K562 (cell line): ENCODE measurements around the gene STON1. TPM values are rescaled to one million over a fixed set of nuclear protein-coding genes. Genes with fewer than 3 reads are reported as not detected.

Experiments used
- ATAC-seq: fragments of 200-7000 bp; cut with Tn5 transposase; 3 replicates; pipeline ENCODE4 v1.9.1; 2020; ENCODE audit warnings: moderate library complexity
- BruUV-seq: library from RNA; stranded (reverse); fragments of 400-500 nt; replicated peaks from 2 replicates; lab custom pipeline; 2021; lab: Mats Ljungman, UMichigan
- CTCF ChIA-PET: fragments of 300-600 bp; formaldehyde crosslinking; extraction: SDS; loops from one replicate; lab custom pipeline; 2021; ENCODE audit warnings: low intra/inter-chr PET ratio; lab: Yijun Ruan, JAX
- POLR2A ChIA-PET: fragments of 300-600, 350-650 bp; sonication (Branson Sonifier 250); formaldehyde crosslinking; extraction: SDS; loops from one replicate; lab custom pipeline; 2021; ENCODE audit warnings: antibody characterized with exemption, inconsistent platforms; lab: Yijun Ruan, JAX
- DNase-seq, 4 experiments: peaks; one replicate each; pipeline versions ENCODE4 v3.0.0 to v3.0.0-alpha.2; 2011 to 2018; ENCODE audit warnings: low spot score in 3 of 4, mixed read lengths in 3 of 4; ENCODE audit errors: extremely low read depth in 1 of 4
- FAIRE-seq: peaks from 2 replicates; lab custom pipeline; 2011; peaks lifted over from hg19 to GRCh38; lab: Jason Lieb, UNC
- H2AFZ ChIP-seq: 2 replicates; pipeline ENCODE4 v1.6.0; 2011; ENCODE audit warnings: low read depth, low read length, control low read depth, inconsistent platforms
- H3K27ac ChIP-seq: fragments of 200-600 bp; 3 replicates; pipeline ENCODE4 v1.8.0; 2011; ENCODE audit warnings: low read depth, mild to moderate bottlenecking, control low read depth, inconsistent platforms, low read length, moderate library complexity, mixed read lengths; ENCODE audit errors: extremely low read depth
- H3K27me3 ChIP-seq, 2 experiments: fragments of 300-600 bp in 1 of 2; 2 replicates in 1 of 2; 3 replicates in 1 of 2; pipeline versions ENCODE4 v1.6.0 to v1.8.0; 2011; ENCODE audit warnings: inconsistent platforms in 2 of 2, low read length in 2 of 2, mild to moderate bottlenecking in 1 of 2, mixed read lengths in 1 of 2, moderate library complexity in 1 of 2; ENCODE audit not compliant: control insufficient read depth in 2 of 2, insufficient read depth in 2 of 2
- H3K36me3 ChIP-seq: fragments of 300-600 bp; 3 replicates; pipeline ENCODE4 v1.8.0; 2011; ENCODE audit warnings: mild to moderate bottlenecking, low read length, inconsistent platforms; ENCODE audit not compliant: control insufficient read depth, insufficient read depth
- H3K4me1 ChIP-seq, 2 experiments: fragments of 200-600 bp in 1 of 2; replicated peaks in 1 of 2; 2 replicates in 1 of 2; 3 replicates in 1 of 2; pipeline versions ENCODE4 v1.5.1 to v1.8.0; 2011; ENCODE audit warnings: inconsistent platforms in 2 of 2, low read length in 2 of 2, mild to moderate bottlenecking in 1 of 2, mixed read lengths in 1 of 2, moderate library complexity in 1 of 2; ENCODE audit not compliant: control insufficient read depth in 2 of 2, insufficient read depth in 2 of 2
- H3K4me2 ChIP-seq: 2 replicates; pipeline ENCODE4 v1.6.1; 2011; ENCODE audit warnings: low read length, control low read depth, inconsistent platforms, mixed read lengths; ENCODE audit not compliant: insufficient read depth
- H3K4me3 ChIP-seq: fragments of 200-600 bp; sonication (generic), shearing (Covaris generic); 2 replicates; pipeline ENCODE4 v1.5.1; 2016; ENCODE audit warnings: control low read depth, inconsistent platforms
- H3K79me2 ChIP-seq: fragments of 200-600 bp; 3 replicates; pipeline ENCODE4 v1.8.0; 2011; ENCODE audit warnings: low read length, inconsistent platforms; ENCODE audit not compliant: control insufficient read depth, insufficient read depth
- H3K9ac ChIP-seq, 2 experiments: 2 replicates each; pipeline versions ENCODE4 v1.6.0 to v1.6.1; 2011; ENCODE audit warnings: low read depth in 2 of 2, low read length in 2 of 2, control low read depth in 1 of 2, inconsistent platforms in 1 of 2, mild to moderate bottlenecking in 1 of 2, mixed read lengths in 1 of 2; ENCODE audit not compliant: insufficient read depth in 1 of 2
- H3K9me1 ChIP-seq: one replicate; pipeline ENCODE4 v1.6.0; 2011; ENCODE audit warnings: inconsistent platforms, mild to moderate bottlenecking, low read length, moderate library complexity; ENCODE audit not compliant: control insufficient read depth, insufficient read depth
- H3K9me3 ChIP-seq: replicated peaks from 2 replicates; pipeline ENCODE4 v1.5.1; 2011; ENCODE audit warnings: low read depth, low read length, inconsistent platforms; ENCODE audit not compliant: control insufficient read depth, insufficient read depth
- H4K20me1 ChIP-seq: replicated peaks from 2 replicates; pipeline ENCODE4 v1.6.1; 2011; ENCODE audit warnings: low read length, inconsistent platforms, mixed read lengths; ENCODE audit not compliant: control insufficient read depth, insufficient read depth
- CHCHD3 ChIP-seq: fragments of 250-450 bp; sonication (Bioruptor Pico); IDR thresholded peaks from 2 replicates; pipeline ENCODE4 v2.1.2; 2022; ENCODE audit warnings: mild to moderate bottlenecking
- NFXL1 ChIP-seq: fragments of 450-650 bp; formaldehyde crosslinking; IDR thresholded peaks from 2 replicates; pipeline ENCODE4 v1.4.0; 2021; ENCODE audit warnings: mild to moderate bottlenecking
- POLR2AphosphoS5 ChIP-seq: IDR thresholded peaks from 2 replicates; pipeline ENCODE4 v1.6.1; 2011; ENCODE audit warnings: mild to moderate bottlenecking, low read depth, low read length, moderate library complexity; ENCODE audit not compliant: control insufficient read depth, insufficient read depth
- PTTG1 ChIP-seq: fragments of 450-650 bp; IDR thresholded peaks from 2 replicates; pipeline ENCODE4 v1.6.1; 2016; ENCODE audit warnings: low read depth, mild to moderate bottlenecking, missing genetic modification characterization, missing compliant biosample characterization
- SAP30 ChIP-seq: fragments of 200-600 bp; sonication (generic); IDR thresholded peaks from 2 replicates; pipeline ENCODE4 v1.6.1; 2012; ENCODE audit warnings: borderline replicate concordance, low read depth, mild to moderate bottlenecking, moderate library complexity, low read length, control low read depth, inconsistent platforms; ENCODE audit not compliant: insufficient read depth, poor library complexity, severe bottlenecking
- SMARCB1 ChIP-seq: IDR thresholded peaks from 2 replicates; pipeline ENCODE4 v1.6.1; 2011; ENCODE audit warnings: improper control_type of control experiment, low read depth; ENCODE audit not compliant: insufficient read length
- SNAPC5 ChIP-seq: fragments of 250-450 bp; sonication (Bioruptor Pico); IDR thresholded peaks from 2 replicates; pipeline ENCODE4 v1.8.0; 2021; ENCODE audit warnings: moderate library complexity, mild to moderate bottlenecking, inconsistent platforms
- WGBS: fragments of 100-300 bp; shearing (Covaris generic); methylation state at CpG from one replicate; pipeline ENCODE4 v1.1.6; 2016; ENCODE audit warnings: low coverage, mixed read lengths; ENCODE audit not compliant: insufficient coverage; ENCODE audit errors: missing lambda C conversion rate; 5-methylcytosine and 5-hydroxymethylcytosine counted together
- in situ Hi-C: fragments of 300-500 bp; cut with MboI; formaldehyde crosslinking; loops from 4 replicates; pipeline ENCODE4 v1.15.0; 2018; ENCODE audit warnings: inconsistent platforms, mixed read lengths
- intact Hi-C: fragments of 100-400 bp; cut with micrococcal nuclease; formaldehyde crosslinking; loops from 2 replicates; pipeline ENCODE4 v1.14.2; 2022
- polyA plus RNA-seq, 8 experiments: library from polyadenylated mRNA; depleted of rRNA in 4 of 8; stranded (reverse) in 5 of 8; unstranded in 3 of 8; fragments of >200 nt; fragmentation: Nextera tagmentation in 2 of 8; fragmentation: Illumina TruSeq in 1 of 8; extraction: Ambion mirVana in 2 of 8; extraction: Trizol in 1 of 8; gene quantifications; 2 replicates each; pipeline versions ENCODE4 v1.2.1 to v1.2.3, GENCODE V29; 2011 to 2014; ENCODE audit warnings: inconsistent platforms in 1 of 8, missing spikeins in 1 of 8
- total RNA-seq, 7 experiments: library from RNA; depleted of rRNA in 6 of 7; stranded (reverse); fragments of >200 nt in 6 of 7; fragmentation: Illumina TruSeq in 2 of 7; extraction: Trizol in 2 of 7; gene quantifications; 2 replicates each; pipeline versions ENCODE4 v1.2.1 to v1.2.3, GENCODE V29; 2011 to 2021; ENCODE audit warnings: low replicate concordance in 1 of 7

STON1 gene
- total and polyA plus RNA-seq, 9 of the 15 experiments (the other 6 are each of a cell fraction or from before 2014, with no cell fraction given) = 0.07 to 1.2 (median 0.55) TPM

DNA sequence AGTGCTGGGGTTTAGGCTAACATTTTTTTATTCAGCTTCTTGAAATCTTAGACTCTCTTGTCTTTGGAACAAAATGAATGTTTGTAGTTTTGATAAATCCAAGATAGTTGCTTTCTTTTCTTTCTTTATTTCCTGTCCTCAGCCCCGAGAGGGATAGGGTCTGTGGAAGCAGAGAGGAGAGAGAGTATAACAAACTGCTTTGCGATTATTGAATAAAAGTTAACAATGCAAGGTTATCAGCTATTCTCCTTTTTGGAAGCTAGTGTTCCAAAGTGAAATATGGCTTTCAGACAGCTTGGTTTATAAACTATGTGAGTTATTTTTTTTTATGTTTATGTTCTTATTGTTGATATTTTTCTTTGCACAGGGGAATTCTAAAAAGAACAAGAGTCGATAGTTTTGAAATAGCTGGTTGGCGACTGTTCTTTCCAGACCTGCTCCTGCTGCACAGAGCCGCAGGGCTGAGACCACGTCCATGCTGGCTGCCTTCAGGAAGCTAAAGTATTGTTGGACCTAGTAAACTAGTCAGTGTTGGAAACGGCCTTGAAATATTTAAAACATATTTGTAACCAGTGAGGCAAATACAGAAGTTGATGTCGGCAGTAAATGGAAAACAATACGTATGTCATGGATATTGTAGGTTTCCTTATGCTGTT is 15.5 kb upstream of the STON1 start (continued):
- no peak for TF ChIP-seq NFXL1 (CRISPR knock-in tag)
- TF ChIP-seq SMARCB1 = no peak
- TF ChIP-seq SAP30 = no peak
- TF ChIP-seq POLR2AphosphoS5 = no peak
- TF ChIP-seq SNAPC5 (CRISPR knock-in tag) = no peak

DNA sequence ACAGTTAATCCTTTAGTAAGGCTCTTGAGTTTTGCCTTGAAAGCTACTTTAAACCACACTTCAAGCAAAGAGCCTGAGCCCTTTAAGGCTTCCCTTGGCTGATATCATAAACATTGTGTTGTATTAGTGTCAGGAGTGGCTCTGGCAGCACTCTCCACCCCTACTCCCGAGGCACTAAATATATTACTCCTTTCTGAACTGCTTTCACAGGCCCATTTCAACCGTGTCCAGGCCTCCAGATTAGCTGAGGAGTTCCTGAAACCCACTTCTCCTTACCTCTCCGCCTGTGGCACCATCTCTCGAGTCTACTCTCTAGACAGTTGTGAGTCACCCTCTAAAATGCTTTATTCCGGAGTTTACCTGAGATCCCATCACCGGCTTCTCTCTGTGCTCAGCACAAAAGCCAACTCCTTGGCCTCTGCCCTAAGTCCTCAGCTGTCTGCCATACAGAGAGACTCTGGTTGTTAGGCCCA is 14.4 kb upstream of the STON1 start:
- in situ Hi-C loops = no loop called here
- Histone ChIP-seq H3K9me1 (no peaks in the 10 kb centered on the region), H4K20me1 (no peaks in the 10 kb centered on the region), H3K36me3 (peaks cover 32% of the 10 kb centered on the region; the same call in 2 of the 3 replicates), H3K4me1 (no peaks in the 10 kb centered on the region), H3K79me2 (no peaks in the 10 kb centered on the region), H3K27ac (no peak overlapping the region), H3K27me3 (no peaks in the 10 kb centered on the region), H2AFZ (no peak overlapping the region), H3K9ac (no peak overlapping the region), H3K9me3 (no peaks in the 10 kb centered on the region), H3K4me2 (no peak overlapping the region), H3K4me3 (no peak overlapping the region)
- CTCF ChIA-PET = no interaction called here
- TF ChIP-seq PTTG1 (tag) (no peak), CHCHD3 (CRISPR knock-in tag) (no peak)
- no peak for ATAC-seq
- WGBS = 81% methylated on average over 6 of the region's 6 CpGs
- no peak for FAIRE-seq
- no TSS peak for BruUV-seq
- POLR2A ChIA-PET = interaction anchor here (0.5 to 1.1 kb wide), 2 partner anchors 11 to 20 kb away, joined by 3 to 4 read pairs; no protein-coding TSS in a partner anchor
- DNase-seq = no peak
- intact Hi-C loops = no loop called here
